ENCODE data around the gene RHOT2.
A peak's percentile ranks its signal among the peaks of the same experiment; 100 is the strongest.

RHOT2 gene

DNA sequence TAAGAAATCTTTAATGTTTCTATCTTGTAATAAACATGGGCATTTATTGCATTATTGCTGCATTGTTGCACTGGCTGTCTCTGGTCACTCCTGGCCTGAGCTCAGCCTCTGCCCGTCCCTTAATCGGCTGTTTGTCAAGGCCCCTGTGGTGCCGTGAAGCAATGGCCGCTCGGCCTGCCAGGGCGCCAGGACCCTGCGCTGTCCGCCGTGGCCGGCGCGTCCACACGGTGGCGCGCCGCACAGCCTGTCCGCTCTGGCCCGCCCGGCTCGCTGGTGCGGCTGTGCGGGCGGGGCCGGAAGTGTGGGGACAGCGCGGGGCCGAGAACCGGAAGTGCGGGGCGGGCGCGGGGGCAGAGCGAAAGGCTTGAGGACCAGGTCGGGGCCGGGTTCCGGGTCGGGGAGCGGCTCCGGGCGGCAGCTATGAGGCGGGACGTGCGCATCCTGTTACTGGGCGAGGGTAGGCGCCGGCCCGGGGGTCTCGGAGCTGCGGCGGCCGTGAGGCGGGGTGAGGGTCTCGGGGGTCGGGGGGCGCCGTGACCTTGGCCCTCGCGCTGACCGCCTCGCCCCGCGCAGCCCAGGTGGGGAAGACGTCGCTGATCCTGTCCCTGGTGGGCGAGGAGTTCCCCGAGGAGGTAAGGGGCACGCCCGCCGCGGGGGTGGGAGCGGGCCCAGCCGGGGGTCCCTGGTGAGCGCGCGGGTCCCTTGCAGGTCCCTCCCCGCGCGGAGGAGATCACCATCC lies at the start of gene RHOT2:
TSS of gene RHOT2 (plus strand) at position 353 of the 739 bp plus-strand sequence. CDS start at position 421, 68 bp downstream.
- DNase-seq: peak; percentile 64

GRCh38 chr16:619476-620100 lies 48.3 kb upstream of the RHOT2 start:
- DNase-seq: no peak

GRCh38 chr16:620700-621525 lies 47.0 kb upstream of the RHOT2 start:
- DNase-seq: no peak

DNA sequence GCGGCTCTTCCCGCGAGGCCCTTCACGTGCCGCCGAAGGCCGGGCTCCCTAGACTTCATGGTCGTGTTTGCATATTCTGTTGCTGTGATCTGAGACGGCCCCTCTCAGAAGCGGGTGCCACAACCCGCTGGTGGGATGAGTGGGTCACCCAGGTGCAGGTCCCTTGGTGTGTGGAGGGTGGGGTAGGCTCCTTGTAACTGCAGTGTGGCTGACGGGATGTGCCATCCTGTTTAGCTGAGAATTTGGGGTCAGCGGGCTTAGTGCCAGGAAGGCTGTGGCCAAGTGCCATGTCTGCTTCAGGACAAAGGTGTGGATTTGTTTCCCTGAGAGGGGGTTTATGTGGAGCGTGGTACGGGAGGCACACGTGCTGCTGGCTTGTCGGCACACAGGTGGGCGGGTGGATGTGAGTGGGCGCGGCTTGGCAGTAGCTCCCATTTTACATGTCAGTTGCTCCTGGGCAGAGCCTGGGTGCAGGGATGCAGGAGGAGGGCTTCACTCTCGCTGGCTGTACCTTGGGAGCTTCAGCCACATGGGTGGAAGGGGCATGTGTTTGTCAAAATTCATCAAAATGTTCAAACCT lies 46.3 kb upstream of the RHOT2 start:
- DNase-seq: peak; percentile 25

DNA sequence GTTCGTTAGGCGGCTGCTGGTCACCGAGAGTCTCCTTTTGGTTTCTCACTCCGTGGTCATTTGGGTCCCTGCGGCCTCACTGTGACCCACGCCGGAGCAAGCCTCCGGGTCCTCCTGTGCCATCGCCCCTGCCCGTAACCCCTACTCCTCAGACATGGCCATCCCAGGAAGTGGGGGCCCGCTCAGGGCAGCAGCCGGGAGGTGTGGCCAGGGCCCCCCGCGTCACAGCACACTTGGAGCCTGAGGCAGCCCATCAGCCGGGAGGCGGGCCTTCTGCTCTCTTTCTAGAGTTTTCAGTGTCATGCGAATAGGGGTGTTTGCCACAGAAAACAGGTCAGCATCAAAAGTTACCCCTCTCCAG lies 45.0 kb upstream of the RHOT2 start:
- DNase-seq: no peak

DNA sequence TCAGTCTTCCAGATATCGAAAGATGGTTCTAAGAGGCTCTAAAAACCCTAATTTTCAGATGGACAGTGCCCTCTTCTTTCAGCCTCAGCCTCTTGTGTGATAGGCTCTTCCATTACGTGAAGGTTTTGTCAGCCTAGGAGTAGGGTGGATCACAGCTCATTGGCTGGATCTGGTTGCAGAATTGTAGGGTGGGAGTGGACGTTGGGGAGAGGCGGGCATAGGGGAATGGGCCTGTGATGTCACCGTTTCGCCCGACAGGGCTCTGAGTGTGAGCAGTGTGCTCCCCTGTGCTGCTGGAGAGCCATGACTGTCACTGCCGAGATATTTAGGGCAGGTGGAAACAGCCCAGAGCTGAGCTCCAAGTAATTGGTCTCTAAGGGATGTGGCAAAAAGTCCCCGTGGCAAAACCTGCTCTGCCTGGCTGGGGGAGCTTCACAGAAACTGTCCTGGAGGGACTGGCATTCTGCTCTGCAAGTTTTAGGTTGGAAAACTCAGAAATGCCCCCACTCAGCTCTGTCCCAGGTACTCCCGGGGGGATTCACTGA lies 43.3 kb upstream of the RHOT2 start:
- DNase-seq: no peak

GRCh38 chr16:625117-625976 lies 42.6 kb upstream of the RHOT2 start:
- DNase-seq: no peak

GRCh38 chr16:625977-626765 lies 41.8 kb upstream of the RHOT2 start:
- DNase-seq: no peak

GRCh38 chr16:626787-627453 lies 41.0 kb upstream of the RHOT2 start:
- DNase-seq: no peak

GRCh38 chr16:627454-628239 lies 40.3 kb upstream of the RHOT2 start:
- no peak for DNase-seq

DNA sequence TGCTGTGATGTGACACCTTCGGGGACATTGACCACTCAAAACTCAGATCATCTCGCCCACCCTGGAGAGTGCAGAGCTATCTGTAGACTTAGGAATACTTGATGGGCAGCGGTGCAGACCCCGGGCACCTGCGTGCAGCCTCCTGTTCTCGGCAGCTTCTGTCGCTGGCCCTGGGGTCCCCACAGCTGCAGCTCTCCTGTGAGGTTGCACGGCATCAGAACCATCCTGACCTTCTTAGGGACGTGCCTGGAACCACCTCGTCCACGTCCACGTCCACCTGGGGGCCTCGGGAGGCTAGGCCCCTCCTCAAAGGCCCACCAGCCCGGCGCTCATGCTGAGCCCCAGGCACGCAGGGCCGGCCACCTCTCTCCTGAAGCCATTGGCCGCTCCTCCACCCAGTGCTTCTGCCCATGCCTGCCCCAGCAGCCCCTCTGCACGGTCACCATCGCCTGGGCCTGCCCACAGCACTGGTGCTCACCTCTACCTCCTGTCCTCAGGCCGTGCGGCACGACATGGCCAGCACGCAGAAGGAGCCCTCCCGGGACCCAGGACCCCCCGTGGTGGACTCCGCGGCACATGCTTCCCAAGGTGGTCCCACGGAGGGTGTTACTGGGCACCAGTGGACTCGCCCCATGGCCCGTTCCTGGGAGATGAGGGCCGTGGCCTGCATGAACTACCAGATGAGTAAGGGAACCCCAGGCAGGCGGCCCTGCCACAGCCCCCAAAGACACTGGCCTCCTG lies 39.4 kb upstream of the RHOT2 start:
- DNase-seq: no peak

DNA sequence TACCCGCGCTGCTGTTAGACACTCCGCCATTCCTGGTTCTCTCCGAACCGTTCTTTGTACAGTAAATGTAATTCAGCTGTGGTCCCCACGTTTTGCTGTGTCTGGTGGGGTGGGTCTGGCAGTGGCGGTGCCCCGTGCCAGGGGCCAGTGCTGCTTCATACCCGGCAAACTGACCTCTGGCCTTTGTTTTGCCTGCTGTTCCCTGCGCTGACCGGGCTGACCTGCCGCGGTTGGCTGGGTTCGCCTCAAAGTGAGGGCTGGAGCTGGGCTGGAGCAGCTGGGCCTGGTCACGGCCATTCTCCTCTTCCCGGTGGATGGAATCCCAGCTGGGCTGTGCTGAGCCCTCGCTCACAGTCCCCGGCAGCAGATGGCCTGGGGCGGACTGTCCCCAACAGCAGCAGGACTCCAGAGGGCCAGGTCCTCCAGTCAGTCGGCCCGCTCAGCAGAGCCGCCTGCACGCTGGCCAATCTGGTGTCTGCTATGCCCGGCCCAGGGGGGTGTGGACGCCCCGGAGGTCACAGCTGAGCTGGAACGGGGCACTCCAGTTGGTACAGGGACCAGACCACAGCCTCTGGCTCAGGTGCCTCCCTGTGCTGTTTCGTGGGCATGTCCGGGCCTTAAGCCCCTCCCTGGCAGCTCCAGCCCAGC lies 38.6 kb upstream of the RHOT2 start:
- DNase-seq: no peak

DNA sequence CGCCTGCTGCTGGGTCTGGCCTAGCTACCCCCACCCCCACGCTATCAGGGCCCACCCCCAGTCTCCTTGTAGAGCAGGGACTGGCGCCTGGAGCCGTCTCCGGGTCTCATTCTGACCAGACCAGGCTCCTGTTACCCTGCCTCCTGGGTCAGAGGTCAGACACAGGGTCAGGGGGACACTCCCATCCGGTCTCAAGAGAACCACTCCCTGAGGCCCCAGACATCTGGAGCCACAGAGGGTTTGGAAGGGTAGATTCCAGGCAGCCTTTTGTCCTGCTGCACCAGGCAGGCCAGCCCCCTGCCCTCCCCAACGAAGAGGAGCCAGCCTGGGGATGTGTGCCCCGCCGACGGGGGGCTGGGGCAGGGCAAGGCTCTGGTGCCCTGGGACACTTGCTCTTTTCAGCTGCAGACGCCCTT lies 38.1 kb upstream of the RHOT2 start:
- no peak for DNase-seq

GRCh38 chr16:630249-630814 lies 37.6 kb upstream of the RHOT2 start:
- no peak for DNase-seq

GRCh38 chr16:630815-631405 lies 37.0 kb upstream of the RHOT2 start, which contains the start of gene WFIKKN1:
WFIKKN1 (plus strand) TSS chr16:630985; CDS start chr16:631254, 269 bp downstream.
- DNase-seq: no peak

- DNase-seq: no peak
Measured at GRCh38 chr16:631808-632358, 36.0 kb upstream of the RHOT2 start.

Data from NCI-H1105 (cell line).